HT-29 (cell line): Measurements from ENCODE around the gene YTHDF1. TPM values are rescaled to one million over a fixed set of nuclear protein-coding genes. Genes with fewer than 3 reads are reported as not detected.
A peak's percentile ranks its signal among the peaks of the same experiment; 100 is the strongest.

Experiments used
- DNase-seq: peaks from one replicate; pipeline ENCODE4 v3.0.0-alpha.2; 2015; ENCODE audit warnings: low spot score
- total RNA-seq: library from RNA; depleted of rRNA; stranded (reverse); fragments of >200 nt; shearing (Covaris generic); gene quantifications from 2 replicates; pipeline ENCODE4 v1.2.3, GENCODE V29; 2014

YTHDF1 gene
- total RNA-seq, 1 experiment from 2014 or later = 53.6 TPM

DNA sequence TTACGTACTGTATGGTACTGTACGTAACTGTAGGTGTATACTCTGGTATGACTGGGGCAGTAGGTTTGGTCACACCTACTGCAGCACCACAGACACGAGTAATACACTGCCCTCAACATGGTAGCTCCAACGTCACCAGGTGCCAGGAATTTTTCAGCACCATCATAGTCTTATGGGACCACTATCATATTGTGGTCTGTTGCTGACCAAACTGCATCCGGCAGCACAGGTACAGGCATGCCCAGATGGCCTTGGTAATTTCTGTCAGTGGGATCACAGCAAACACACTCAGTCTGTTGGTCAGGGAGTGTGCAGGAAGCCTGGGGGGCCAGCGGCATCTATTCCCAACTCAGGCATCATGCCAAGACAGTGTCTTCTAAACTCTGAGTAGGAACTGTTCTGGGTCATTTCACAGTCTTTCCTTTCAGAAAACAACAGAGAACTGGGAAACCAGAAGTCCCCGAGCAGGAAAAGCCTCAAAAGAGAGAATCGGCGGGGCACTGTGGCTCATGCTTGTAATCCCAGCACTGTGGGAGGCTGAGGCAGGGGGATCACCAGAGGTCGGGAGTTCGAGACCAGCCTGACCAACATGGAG lies 5.8 kb downstream of the YTHDF1 start:
- DNase-seq = no peak

DNA sequence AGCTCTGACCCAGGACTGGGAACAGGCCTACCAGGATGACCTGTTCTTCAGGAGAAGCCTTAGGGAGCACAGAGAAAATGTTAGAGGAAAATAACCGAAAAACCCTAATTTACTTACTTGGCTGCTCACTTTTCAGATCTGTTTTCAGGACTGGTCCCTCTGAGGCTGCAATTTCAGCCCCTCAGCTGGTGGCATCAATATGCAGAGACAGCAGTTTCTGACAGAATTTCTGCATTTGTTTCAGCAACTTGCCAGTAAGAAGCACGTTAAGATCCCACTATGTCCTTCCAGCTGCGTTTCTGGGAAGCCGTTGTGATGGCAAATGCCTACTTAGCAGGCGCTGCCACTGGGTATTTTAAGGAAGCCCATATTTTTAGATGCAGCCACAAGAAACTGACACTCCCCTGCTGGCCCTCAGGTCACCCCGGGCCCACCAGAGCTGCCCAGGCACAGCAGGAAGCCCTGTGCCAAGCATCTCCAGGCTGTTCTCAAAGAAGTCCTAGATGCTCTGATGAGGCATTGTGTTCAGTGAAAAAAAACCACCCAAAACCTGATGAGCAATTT lies 7.5 kb downstream of the YTHDF1 start:
- no peak for DNase-seq

DNA sequence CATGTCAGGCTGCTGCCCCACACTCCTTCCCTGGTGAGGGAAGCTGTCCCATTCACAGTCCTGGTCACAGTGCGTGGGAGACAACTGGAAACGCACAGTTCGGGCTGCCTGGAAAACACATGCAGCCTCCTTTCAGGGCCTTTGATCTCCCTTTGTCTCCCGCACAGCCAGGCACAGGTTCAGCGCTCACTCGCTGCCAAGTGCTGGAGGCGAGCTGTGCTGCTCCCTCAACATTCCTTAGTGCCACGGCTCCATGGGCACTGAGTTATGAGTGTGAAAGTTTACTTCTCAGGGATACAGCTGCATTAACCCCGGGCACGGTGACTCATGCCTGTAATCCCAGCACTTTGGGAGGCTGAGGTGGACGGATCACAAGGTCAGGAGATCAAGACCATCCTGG lies 9.1 kb downstream of the YTHDF1 start:
- peak; percentile 63 for DNase-seq

DNA sequence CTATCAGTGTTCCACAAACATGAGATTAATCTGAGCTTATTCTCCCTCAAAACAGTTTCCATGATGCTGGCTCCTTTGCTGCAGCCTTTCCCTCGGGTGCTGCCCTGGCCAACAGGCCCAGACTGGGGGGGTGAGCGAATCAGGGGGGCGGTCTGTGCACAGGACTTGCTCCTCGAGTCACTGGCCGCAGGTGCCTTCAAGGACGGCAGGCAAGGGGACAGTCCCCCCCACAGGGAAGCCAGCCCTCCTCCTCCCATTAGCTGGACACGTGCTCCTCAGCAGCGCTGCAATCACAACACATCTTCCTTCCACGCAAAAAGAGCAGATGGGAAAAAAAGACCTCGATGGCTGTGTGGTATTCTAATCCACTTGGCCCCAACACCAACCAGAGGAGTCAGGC lies 10.0 kb downstream of the YTHDF1 start:
- no peak for DNase-seq

DNA sequence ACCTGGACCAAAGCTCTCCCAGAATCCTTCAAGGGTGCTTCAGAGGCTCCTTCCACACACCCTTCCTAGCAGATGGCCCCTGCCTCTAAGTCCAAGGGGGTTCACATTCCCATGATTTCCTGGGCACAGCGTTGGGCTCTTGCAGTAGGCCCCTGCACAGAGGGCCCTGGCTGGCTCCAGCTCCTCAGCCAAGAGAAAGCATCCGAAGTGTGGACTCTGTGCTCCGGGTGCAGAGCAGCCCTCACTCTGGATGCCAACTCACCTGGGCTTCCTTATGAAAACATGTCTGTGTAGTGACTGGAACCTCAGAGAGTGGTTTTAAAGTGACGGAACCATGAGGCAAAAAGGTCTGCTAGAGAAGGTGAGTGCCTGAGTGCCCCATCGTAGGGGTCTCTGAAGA lies 11.6 kb downstream of the YTHDF1 start:
- no peak for DNase-seq

DNA sequence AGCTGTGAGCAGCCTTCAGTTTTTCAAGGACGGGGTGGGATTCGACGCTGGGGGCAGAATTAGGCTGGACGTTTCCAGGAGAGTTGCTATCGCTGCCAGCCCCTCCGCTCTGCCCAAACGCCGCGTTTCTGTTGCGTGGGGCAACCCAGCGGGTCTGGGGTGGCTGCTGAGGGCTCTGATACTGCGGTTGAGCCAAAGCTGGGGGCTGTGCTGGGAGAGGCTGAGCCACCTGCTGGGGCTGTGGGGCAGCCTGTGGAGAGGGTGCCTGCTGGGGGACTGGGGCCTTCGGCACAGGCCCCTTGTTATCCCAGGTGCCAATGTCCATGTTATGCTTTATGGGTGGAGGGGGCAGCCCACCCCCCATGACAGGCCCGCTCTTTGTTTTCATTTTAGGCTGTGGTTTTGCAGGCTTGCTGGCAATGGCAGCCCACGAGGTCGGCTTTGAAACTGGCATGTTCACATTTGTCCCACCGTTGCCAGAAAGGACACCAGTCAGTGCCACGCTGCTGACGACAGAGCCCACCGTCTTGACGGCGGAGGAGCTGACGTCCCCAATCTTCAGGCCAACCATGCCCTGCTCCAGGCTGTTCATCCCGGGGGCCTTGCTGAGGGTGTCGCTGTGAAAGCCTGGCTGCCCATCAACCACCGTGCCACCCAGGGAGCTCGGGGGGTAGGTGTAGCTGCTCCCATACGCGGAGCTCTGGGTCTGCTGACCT lies 13.0 kb downstream of the YTHDF1 start:
- DNase-seq = no peak

DNA sequence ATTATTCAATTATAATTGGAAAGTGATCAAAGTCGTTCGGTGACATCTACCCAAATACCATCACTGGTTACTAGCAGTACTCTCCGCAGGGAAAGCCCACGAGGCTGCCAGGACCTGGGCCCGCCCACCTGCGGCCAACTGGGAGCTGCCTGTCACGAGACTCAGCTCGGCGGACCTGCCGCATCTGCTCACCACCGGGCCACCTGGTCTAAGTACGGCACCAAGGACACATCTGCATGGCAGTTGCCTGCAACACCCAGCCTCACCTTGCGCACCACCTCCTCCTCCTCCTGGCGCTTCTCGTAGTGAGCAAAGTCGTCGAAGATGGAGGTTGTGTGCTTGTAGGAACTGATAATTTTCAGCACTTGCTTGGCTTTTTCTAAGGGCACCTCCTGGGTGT lies 13.9 kb downstream of the YTHDF1 start:
- no peak for DNase-seq

DNA sequence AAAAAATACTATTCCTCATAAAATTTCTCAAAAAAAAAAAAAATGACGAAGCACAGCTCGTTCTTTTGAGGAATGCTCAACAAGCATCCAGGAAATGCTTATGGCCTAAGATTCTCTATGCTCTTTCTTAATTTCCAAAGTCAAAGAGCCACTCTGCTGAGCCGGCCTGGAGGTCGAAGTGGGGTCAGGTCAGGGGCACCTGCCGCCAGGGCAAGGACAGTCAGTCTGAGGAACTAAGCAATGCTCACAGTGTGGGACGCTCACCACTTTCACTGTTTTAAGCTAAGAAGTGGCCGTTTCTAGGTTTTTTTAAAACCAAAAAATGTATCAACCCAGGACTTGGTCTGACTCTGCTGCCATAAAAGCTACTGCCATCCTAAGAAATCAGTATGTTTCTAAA lies 17.3 kb downstream of the YTHDF1 start:
- no peak for DNase-seq

DNA sequence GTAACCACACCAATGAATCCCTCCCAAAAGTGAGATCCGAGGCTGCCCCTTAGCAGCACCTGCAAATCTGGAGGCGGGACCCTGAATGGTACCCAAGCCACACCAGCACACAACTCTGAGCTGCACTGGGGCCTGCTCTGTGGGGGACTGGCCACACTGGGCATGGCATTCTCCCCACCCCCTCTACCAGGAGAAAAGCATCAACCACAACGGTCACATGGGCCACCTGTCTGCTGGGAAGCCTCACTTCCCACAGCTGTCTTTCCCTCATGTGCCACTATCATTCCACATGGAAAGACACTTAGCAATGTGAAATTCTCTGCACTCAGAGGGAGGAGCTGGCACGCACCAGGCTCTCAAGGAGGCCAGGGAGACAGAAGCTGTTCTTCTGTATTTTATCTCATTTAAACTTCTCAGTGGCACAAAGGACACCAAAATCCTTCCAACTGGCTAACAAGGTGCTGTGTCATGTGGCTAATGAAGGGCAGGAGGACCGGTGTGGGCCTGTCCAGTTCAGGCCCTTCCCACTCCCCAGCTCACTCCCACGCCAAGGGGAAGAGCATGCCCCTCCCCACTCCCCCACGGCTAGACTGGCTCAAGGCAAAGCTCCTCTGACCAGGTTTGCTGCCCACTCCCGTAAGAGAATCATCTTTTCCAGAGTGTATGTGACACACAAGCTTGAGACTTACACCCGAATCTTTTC lies 19.0 kb downstream of the YTHDF1 start:
- no peak for DNase-seq

DNA sequence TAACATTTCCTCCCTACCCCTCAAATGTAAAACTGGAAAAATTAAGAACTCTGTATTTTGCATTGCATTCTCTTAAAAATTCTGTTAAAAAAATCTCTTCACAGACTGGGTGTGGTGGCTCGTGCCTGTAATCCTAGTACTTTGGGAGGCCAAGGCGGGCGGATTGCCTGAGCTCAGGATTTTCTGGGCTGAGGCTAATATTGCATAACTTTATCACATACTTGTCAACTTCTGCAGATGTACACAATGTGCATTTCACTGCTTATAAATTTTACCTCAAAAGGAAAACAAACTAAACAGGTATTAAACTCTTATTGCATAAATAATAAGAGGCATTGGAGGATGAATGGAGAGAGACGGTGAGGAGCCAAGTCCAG lies 21.1 kb downstream of the YTHDF1 start:
- no peak for DNase-seq

DNA sequence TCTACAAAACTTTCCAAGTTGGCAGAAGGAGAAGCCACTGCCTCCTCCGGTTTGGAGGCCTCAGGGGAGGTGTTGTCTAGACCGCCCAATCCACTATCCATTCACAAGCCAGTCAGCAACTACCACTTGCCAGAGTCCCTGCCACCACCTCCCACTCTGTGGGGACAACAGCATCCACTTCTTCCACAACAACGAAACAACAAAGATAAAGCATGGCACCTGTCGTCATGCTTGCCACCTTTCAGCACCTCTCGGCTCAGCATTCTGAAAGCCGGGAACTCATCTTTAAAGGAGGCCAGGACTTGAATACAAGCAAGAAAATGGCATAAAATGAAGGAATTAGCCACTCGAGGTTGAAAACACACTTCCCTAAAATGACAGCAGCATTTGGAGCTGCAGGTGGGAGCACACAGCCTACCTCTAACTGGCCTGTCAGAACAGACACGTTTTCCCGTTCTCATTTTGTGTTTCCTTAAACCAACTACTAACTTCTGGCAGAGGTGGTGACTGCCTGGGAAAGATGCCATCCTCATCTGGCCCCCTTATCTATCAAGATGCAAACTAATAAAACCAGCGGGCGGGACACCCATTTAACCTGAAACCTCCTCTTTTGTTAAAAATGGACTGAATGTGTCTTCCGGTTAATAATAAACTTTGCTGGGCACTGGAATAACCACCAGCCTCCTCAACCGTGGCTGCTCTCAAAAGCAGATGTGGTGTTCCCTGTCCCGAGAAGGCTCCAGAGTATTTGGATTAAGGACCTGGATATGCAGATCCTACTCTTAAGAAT lies 21.7 kb downstream of the YTHDF1 start:
- no peak for DNase-seq

DNA sequence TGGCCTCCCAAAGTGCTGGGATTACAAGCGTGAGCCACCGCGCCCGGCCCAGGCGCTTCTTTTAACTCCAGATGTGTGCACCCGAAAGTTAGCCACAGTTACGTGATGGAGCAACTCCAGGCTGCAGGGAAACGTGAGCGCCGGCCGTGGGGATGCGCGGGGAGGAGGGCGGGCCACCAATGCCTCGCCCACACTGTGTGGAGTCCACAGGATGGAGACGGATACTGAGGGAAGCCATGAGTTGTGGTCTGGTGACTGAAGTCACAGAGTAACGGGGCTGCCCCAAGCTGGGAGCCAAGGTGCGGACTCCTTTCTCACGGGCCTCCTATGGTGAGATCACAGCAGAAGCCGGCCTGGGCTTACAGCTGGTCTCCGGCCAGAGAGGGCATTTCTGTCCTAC lies 23.2 kb downstream of the YTHDF1 start:
- no peak for DNase-seq

DNA sequence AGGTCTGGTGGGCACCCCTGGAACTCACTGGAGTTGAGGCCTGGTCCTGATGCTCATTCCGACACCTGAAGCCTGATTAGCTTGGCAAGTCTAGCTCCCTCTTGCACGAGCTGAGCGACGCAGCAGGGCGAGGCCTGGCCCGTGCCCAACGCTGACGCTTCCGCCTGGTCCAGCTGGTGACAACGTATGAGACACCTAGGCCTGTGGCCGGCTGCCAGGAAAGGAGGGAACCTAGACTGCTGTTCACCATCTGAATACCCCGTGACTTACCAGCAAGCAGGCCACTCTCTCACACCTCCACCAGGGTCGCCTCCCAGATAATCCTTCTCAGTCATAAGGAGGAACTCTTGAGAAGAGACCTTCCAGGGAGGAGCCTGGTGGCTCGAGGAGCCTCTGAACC lies 24.5 kb downstream of the YTHDF1 start:
- peak; percentile 100 for DNase-seq

DNA sequence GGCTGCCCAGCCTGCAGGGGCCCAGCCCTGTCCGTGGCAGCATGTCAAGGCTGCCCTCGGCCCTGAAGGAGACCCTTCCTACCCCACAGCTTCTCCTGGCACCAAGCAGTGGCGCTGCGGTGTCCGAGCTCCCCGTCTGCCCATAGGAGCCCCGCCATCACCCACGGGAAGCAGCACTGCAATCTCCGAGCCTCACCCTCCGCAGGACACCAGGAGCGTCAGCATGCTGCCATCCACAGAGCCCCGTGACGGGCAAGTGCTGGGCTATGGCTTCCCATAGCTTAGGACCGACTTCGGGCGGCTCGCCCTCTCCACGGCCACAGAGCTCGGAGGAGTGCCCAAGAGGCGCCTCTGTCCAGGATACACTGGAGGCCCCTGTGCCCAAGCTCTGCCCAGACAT lies 25.1 kb downstream of the YTHDF1 start:
- no peak for DNase-seq

DNA sequence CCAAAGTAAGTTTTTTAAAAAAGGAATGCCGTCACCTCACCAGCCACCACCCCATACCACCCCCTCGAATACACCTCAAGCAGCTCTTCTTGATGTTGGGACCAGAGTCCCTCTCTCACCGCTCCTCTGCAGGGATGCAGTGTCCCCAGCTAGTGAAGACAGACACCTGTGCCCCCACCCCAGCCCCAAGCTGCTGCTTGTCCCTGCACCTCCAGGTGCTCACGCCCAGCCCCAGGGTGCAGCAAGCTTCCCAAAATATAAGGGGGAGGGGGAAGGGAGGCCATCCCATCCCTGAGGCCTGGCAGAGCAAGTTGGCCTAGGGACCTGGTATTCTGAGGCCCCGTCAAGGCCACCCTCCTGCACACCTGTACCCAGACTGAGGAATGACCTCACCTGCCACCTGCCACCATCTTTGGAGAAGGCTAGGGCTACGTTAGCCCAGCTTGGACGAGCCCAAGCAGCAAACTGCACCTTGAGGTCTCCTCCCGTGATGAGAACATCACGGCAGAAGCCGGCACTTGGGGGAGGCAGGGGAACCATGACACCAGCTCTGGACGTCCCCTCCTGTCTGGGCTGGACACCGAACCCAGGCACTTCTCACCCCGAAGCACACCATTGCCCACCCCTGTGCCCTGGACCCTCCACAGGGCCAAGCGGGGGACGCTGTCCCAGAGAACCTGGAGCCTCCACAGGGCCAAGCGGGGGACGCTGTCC lies 25.9 kb downstream of the YTHDF1 start:
- no peak for DNase-seq

DNA sequence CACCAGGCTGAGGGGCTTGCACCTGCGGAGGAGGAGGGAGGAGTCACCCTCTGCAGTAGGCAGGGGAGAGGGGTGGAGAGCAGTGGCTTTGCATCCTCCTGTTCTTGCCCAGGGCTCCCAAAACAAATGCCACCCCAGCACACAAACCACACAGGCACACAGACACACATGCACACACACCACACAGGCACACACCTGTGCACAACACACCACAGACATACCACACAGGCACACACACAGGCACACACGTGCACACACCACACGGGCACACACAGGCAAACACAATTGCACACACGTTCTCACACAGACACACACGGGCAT lies 26.6 kb downstream of the YTHDF1 start:
- DNase-seq = no peak

DNA sequence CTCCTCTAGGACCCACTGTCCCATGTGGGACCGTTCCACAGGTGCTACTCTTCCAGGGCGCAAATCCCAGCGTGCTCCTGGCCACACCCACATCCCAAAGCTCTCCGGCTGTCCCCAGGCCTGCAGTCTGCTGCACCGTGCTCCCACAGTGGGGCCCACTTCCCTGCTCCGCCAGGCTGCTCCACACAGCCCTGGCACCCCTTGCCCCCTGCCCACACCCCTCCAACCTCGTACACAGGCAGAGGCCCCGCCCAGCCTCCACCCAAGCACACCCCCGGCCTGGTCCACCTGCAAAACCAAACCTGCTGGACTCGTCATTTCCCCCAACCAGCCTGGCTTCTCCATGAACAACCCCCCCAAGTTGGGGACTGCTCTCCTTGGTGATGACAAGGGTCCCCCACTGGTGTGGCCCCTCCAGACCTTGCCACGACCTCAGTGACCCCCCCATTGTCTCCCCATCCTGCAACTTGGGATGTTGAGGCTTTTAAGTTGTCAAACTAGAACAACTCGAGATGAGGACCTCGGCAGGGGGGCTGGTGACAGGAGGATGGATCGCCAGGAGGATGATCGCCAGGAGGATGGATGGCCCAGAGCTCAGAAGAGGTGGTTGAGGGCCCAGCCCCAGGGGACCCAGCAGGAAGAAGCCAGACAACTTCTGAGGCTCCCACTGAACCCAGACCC lies 27.1 kb downstream of the YTHDF1 start:
- no peak for DNase-seq

DNA sequence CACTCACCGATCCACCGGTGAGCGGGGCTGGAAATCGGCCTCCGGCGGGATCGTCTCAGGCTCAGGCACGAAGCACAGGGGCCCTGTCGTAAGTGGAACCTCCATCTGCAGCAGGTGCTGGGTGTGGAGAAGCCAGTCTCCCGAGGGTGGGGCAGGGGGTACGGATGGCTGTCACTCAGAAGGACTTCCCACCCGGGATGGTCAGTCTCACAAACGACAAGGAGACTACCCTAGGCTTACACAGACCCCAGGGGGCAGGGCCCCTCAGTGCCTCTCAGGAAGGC lies 27.8 kb downstream of the YTHDF1 start:
- DNase-seq = no peak

DNA sequence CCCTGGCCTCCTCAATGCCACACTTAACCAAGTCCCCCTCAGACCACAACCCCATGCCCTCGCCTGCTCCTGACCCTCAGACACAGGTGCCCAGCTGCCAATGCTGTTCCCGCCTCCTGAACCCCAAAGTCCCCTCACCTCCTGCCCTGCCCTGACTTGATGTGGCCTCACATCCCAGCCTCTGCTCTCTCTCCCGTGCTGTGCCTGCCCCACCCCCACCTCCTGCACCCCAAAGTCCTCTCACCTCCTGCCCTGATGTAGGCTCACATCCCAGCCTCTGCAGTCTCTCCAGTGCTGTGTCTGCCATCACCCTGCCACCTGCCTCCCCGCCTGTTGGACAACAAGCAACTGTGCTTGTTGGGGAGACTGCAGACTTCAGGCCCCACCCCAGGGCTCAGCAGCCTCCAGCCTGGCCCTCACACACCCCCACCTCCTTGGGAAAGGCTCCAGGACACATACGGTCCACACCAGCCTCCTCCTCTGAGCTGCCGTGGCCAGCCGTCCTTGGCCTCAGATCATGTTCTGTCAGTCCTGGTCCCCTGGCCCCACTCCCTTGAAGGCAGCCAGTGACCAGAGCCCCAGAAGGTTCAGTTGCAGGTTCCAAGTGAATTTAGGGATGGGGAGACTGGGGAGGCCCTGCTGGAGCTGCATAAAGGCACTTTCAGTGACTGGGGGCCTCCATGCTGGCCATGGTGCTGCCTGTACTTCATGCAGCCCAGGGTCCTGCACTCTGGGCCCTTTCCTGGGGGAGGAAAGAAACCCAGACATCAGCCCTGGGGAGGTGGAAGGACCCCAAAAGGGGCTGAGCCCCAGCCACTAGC lies 28.4 kb downstream of the YTHDF1 start:
- DNase-seq = no peak
